GM12801 (cell line): ENCODE data around the gene HNRNPL.

Source experiments
- TF ChIP-seq, protein P1 (sequence below): IDR thresholded peaks from one replicate; pipeline ENCODE4 v1.5.1; 2011; ENCODE audit warnings: control low read depth; ENCODE audit not compliant: insufficient read length; ENCODE audit errors: extremely low read depth

The HNRNPL gene

GRCh38 chr19:38834104-38834490, 15.7 kb downstream of the HNRNPL start:
- TF ChIP-seq, protein P1, sequence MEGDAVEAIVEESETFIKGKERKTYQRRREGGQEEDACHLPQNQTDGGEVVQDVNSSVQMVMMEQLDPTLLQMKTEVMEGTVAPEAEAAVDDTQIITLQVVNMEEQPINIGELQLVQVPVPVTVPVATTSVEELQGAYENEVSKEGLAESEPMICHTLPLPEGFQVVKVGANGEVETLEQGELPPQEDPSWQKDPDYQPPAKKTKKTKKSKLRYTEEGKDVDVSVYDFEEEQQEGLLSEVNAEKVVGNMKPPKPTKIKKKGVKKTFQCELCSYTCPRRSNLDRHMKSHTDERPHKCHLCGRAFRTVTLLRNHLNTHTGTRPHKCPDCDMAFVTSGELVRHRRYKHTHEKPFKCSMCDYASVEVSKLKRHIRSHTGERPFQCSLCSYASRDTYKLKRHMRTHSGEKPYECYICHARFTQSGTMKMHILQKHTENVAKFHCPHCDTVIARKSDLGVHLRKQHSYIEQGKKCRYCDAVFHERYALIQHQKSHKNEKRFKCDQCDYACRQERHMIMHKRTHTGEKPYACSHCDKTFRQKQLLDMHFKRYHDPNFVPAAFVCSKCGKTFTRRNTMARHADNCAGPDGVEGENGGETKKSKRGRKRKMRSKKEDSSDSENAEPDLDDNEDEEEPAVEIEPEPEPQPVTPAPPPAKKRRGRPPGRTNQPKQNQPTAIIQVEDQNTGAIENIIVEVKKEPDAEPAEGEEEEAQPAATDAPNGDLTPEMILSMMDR: no peak

DNA sequence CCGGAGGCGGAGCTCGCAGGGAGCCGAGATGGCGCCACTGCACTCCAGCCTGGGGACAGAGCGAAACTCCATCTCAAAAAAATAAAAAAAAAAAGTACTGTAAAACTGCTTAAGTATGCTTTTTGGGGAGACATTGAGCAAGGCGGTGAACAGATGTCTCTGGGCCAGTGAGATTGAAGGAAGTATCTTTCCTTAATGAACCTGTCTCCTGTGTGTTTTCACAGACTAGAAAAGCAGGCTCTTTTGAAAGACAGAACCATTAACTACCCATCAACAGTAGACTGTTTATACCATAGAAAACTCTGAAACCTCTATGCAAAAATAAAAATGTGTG, 16.7 kb downstream of the HNRNPL start:
- TF ChIP-seq, protein P1: no peak

DNA sequence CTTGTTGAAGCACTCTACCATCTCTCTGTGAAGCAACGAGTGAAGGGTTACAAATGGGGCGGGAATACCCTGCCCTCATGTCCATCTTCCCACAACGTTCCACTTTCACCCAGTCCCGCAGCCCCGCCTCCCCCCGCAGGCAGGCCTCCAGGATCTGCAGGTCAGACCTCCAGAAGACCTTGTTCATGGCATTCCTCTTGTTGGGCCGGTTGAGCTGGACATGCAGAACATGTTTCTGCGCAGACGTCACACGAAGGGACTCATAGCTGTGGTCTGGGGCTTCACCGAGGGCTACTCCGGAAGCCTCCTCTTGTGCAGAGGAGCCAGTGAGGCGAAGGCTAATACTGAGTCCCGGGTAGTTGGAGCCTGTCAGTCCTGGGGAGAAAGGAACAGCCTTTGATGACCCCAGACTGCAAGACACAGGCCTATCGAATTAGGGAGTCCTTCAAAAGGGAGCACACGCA, 18.6 kb downstream of the HNRNPL start:
- TF ChIP-seq, protein P1: no peak

DNA sequence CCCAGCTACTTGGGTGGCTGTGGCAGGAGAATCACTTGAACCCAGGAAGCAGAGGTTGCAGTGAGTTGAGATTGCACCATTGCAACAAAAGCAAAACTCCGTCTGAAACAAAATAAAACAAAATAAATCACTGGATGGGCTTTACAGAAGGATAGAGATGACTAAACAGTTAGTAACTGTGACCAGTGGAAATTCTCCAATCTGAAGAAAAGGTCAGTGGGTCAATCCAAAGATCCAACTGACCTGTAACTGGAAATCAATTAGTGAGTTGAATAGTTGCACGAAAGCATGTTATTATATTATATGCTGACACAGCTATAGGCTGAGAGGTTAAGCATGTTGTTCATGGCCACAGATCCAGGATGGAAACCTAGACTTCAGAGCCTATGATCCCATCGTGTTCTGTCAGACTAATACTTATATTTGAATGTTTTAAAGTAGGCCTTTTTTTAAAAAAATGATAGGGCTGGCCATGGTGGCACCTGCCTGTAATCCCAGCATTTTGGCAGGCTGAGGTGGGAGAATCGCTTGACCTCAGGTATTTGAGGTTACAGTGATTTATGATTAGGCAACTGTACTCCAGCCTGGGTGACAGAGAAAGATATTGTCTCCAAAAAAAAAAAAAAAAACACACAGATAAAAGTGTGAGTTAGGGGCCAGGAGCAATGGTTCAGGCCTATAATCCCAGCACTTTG, 19.6 kb downstream of the HNRNPL start:
- TF ChIP-seq, protein P1: no peak

GRCh38 chr19:38826856-38827551, 22.8 kb downstream of the HNRNPL start:
- TF ChIP-seq, protein P1: no peak

DNA sequence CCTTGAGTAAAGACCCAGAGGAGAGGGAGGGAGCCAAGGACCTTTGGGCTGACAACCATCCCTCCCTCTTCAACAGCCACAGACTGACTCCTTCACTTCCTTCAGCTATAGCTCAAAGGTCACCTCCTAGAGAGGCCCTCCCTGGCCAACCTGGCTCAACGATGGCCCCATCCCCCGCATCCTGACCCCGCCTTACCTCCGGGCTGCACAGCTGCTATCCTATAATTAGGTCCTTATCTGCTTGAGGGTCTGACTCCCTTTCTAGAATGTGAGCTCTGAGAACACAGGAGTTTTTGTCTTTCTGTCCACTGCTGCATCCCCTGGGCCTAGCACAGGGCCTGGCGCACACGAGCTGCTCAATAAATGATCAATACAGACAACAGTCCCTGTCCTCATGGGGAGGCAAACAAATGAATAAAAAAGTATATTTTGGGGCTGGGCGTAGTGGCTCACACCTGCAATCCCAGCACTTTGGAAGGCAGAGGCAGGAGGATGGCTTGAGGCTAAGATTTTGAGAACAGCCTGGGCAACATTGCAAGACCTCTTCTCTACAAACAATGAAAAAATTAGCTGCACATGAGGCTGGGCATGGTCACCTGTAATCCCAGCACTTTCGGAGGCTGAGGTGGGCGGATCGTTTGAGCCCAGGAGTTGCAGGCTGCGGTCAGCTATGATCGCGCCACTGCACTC, 30.4 kb downstream of the HNRNPL start:
- TF ChIP-seq, protein P1: no peak

DNA sequence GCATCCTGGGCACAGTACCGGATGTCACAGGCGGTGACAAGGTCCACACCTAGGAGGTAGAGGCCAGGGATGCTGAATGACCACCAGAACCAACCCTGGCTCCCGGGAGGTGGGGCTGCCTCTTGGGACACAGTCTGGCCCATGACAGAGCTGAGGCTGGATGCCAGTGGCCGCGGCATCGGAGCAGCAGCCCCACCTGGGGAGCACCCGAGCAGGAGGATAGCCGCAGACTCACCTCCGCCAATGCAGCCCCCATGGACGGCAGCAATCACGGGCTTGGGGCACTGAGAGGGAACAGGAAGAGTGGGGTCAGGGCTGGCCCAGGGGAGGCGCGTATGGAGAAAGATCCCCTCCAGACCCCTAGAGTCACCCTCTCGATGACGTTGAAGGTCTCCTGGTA, 32.7 kb downstream of the HNRNPL start:
- TF ChIP-seq, protein P1: no peak
